GM12878 (cell line): ENCODE results near the gene PDE8B.
"Not testable (repeated sequence)": the region's sequence is repeated elsewhere in the genome, so short reads cannot be mapped to it uniquely, and the experiment has no call there.

Experiments used
- POLR2A ChIP-seq: IDR thresholded peaks from 2 replicates; pipeline ENCODE4 v1.6.1; 2011; ENCODE audit warnings: low read depth, mild to moderate bottlenecking, low read length
- TAF1 ChIP-seq: IDR thresholded peaks from 2 replicates; pipeline ENCODE4 v1.6.1; 2011; ENCODE audit warnings: mild to moderate bottlenecking, low read depth, low read length, borderline replicate concordance
- TF ChIP-seq, protein P1 (sequence below), 3 experiments: IDR thresholded peaks in 2 of 3; conservative IDR thresholded peaks in 1 of 3; 2 replicates each; pipeline ENCODE4 v1.5.1; 2011; ENCODE audit warnings: low read depth in 3 of 3, low read length in 3 of 3, mild to moderate bottlenecking in 3 of 3, control low read depth in 2 of 3, moderate library complexity in 2 of 3, inconsistent platforms in 1 of 3, mixed read lengths in 1 of 3; ENCODE audit not compliant: control insufficient read depth in 2 of 3, insufficient read depth in 1 of 3; ENCODE audit errors: extremely low read depth in 1 of 3

DNA sequence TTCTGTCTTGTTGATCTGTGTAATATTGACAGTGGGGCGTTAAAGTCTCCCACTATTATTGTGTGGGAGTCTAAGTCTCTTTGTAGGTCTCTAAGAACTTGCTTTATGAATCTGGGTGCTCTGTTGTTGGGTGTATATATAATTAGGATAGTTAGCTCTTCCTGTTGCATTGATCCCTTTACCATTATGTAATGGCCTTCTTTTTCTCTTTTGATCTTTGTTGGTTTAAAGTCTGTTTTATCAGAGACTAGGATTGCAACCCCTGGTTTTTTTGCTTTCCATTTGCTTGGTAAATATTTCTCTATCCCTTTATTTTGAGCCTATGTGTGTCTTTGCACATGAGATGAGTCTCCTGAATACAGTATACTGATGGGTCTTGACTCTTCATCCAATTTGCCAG, 175.9 kb downstream of the PDE8B start:
- TF ChIP-seq, protein P1, sequence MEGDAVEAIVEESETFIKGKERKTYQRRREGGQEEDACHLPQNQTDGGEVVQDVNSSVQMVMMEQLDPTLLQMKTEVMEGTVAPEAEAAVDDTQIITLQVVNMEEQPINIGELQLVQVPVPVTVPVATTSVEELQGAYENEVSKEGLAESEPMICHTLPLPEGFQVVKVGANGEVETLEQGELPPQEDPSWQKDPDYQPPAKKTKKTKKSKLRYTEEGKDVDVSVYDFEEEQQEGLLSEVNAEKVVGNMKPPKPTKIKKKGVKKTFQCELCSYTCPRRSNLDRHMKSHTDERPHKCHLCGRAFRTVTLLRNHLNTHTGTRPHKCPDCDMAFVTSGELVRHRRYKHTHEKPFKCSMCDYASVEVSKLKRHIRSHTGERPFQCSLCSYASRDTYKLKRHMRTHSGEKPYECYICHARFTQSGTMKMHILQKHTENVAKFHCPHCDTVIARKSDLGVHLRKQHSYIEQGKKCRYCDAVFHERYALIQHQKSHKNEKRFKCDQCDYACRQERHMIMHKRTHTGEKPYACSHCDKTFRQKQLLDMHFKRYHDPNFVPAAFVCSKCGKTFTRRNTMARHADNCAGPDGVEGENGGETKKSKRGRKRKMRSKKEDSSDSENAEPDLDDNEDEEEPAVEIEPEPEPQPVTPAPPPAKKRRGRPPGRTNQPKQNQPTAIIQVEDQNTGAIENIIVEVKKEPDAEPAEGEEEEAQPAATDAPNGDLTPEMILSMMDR (IDR thresholded peaks at IDR 0.05 in 2 of 3, conservative IDR thresholded peaks at IDR 0.05 in 1 of 3; ENCODE audit: control insufficient read depth in 2 of 3, extremely low read depth in 1 of 3, insufficient read depth in 1 of 3, low read depth in 3 of 3, low read length in 3 of 3) = not testable (repeated sequence)
- TF ChIP-seq POLR2A, TAF1: not testable (repeated sequence)
